Mesothelial cell of epicardium (in vitro differentiated cells): ENCODE results near the gene PPP3CA. TPM values are rescaled to one million over a fixed set of nuclear protein-coding genes. Genes with fewer than 3 reads are reported as not detected.
A peak's percentile ranks its signal among the peaks of the same experiment; 100 is the strongest.

Source experiments
- DNase-seq, 2 experiments: peaks; one replicate each; pipeline ENCODE4 v3.0.0; 2021; ENCODE audit warnings: low spot score in 2 of 2; ENCODE audit not compliant: unreplicated experiment in 2 of 2
- H3K27ac Mint-ChIP-seq: 2 replicates; pipeline ENCODE4 v1.8.0; 2021; ENCODE audit warnings: mixed read lengths
- H3K27me3 Mint-ChIP-seq: 2 replicates; pipeline ENCODE4 v1.8.0; 2021; ENCODE audit warnings: low read depth, mixed read lengths
- H3K36me3 Mint-ChIP-seq: 2 replicates; pipeline ENCODE4 v1.8.0; 2021; ENCODE audit warnings: mixed read lengths
- H3K4me1 Mint-ChIP-seq: 2 replicates; pipeline ENCODE4 v1.8.0; 2021; ENCODE audit warnings: mixed read lengths
- H3K4me3 Mint-ChIP-seq: 2 replicates; pipeline ENCODE4 v1.8.0; 2021; ENCODE audit warnings: mild to moderate bottlenecking, moderate library complexity, mixed read lengths
- H3K9me3 Mint-ChIP-seq: 2 replicates; pipeline ENCODE4 v1.8.0; 2021; ENCODE audit warnings: mixed read lengths
- CTCF ChIP-seq: fragments of 200-600 bp; sonication (generic); IDR thresholded peaks from one replicate; pipeline ENCODE4 v1.5.0; 2021; ENCODE audit warnings: antibody characterized with exemption; ENCODE audit not compliant: unreplicated experiment
- total RNA-seq: library from RNA; stranded (reverse); gene quantifications from 3 replicates; pipeline ENCODE4 v1.2.1, GENCODE V29; 2021

Gene PPP3CA
- total RNA-seq, 1 donor from 2014 or later: 23.5 TPM

- Mint-ChIP-seq H3K4me1 (peaks cover 24% of the 10 kb centered on the region), H3K27me3 (no peaks in the 10 kb centered on the region), H3K4me3 (no peak overlapping the region), H3K27ac (no peak overlapping the region), H3K9me3 (no peaks in the 10 kb centered on the region), H3K36me3 (peaks cover 3% of the 10 kb centered on the region)
- DNase-seq: no peak
- TF ChIP-seq CTCF: no peak
These were observed 271.8 kb downstream of the PPP3CA start for GRCh38 chr4:101075536-101075935.

GRCh38 chr4:101074326-101074725 lies 273.0 kb downstream of the PPP3CA start:
- peaks cover 24% of the 10 kb centered on the region for H3K4me1 Mint-ChIP-seq
- H3K36me3 Mint-ChIP-seq: peaks cover 1% of the 10 kb centered on the region
- no peak for DNase-seq
- H3K27ac Mint-ChIP-seq: no peak overlapping the region
- no peak overlapping the region for H3K4me3 Mint-ChIP-seq
- no peaks in the 10 kb centered on the region for H3K9me3 Mint-ChIP-seq
- no peak for TF ChIP-seq CTCF
- no peaks in the 10 kb centered on the region for H3K27me3 Mint-ChIP-seq

GRCh38 chr4:101071241-101071640 lies 276.1 kb downstream of the PPP3CA start:
- peaks cover 1% of the 10 kb centered on the region for H3K36me3 Mint-ChIP-seq
- no peak for DNase-seq
- peak overlapping the region; percentile 71 for H3K27ac Mint-ChIP-seq

GRCh38 chr4:101068115-101068514 lies 279.2 kb downstream of the PPP3CA start:
- TF ChIP-seq CTCF: no peak
- DNase-seq: no peak
- no peaks in the 10 kb centered on the region for H3K9me3 Mint-ChIP-seq
- H3K27ac Mint-ChIP-seq: no peak overlapping the region
- no peak overlapping the region for H3K4me3 Mint-ChIP-seq
- H3K27me3 Mint-ChIP-seq: no peaks in the 10 kb centered on the region
- H3K36me3 Mint-ChIP-seq: no peaks in the 10 kb centered on the region
- peaks cover 12% of the 10 kb centered on the region for H3K4me1 Mint-ChIP-seq

More at GRCh38 chr4:101071241-101071640, 276.1 kb downstream of the PPP3CA start:
- no peak overlapping the region for H3K4me3 Mint-ChIP-seq
- H3K27me3 Mint-ChIP-seq: no peaks in the 10 kb centered on the region
- H3K9me3 Mint-ChIP-seq: no peaks in the 10 kb centered on the region
- no peak for TF ChIP-seq CTCF
- peaks cover 12% of the 10 kb centered on the region for H3K4me1 Mint-ChIP-seq

- H3K27me3 Mint-ChIP-seq: no peaks in the 10 kb centered on the region
- no peak overlapping the region for H3K4me3 Mint-ChIP-seq
- TF ChIP-seq CTCF: no peak
- peaks cover under 1% of the 10 kb centered on the region for H3K36me3 Mint-ChIP-seq
- DNase-seq: no peak
- H3K9me3 Mint-ChIP-seq: no peaks in the 10 kb centered on the region
- peaks cover 12% of the 10 kb centered on the region for H3K4me1 Mint-ChIP-seq
- no peak overlapping the region for H3K27ac Mint-ChIP-seq
These were observed 279.9 kb downstream of the PPP3CA start for GRCh38 chr4:101067383-101067782.

- H3K27me3 Mint-ChIP-seq: no peaks in the 10 kb centered on the region
- H3K27ac Mint-ChIP-seq: no peak overlapping the region
- DNase-seq: no peak
- TF ChIP-seq CTCF: no peak
- no peaks in the 10 kb centered on the region for H3K9me3 Mint-ChIP-seq
- peaks cover 10% of the 10 kb centered on the region for H3K4me1 Mint-ChIP-seq
- H3K36me3 Mint-ChIP-seq: peaks cover 2% of the 10 kb centered on the region
- no peak overlapping the region for H3K4me3 Mint-ChIP-seq
These were observed 280.6 kb downstream of the PPP3CA start for GRCh38 chr4:101066626-101067170.
